Hepatocyte (in vitro differentiated cells): ENCODE data around the gene QRICH1. TPM values are rescaled to one million over a fixed set of nuclear protein-coding genes. Genes with fewer than 3 reads are reported as not detected.

Source experiments
- DNase-seq: peaks from one replicate; pipeline ENCODE4 v3.0.0-alpha.2; 2016; ENCODE audit warnings: low spot score
- H2AFZ ChIP-seq: fragments of 200-600 bp; sonication (generic); 2 replicates; pipeline ENCODE4 v1.6.0; 2016; ENCODE audit warnings: antibody characterized with exemption, mild to moderate bottlenecking
- H3K27ac ChIP-seq: fragments of 200-600 bp; sonication (generic); 2 replicates; pipeline ENCODE4 v1.5.1; 2016; ENCODE audit warnings: mild to moderate bottlenecking
- H3K27me3 ChIP-seq: fragments of 200-600 bp; sonication (generic); 2 replicates; pipeline ENCODE4 v1.6.1; 2016
- H3K36me3 ChIP-seq: fragments of 200-600 bp; sonication (generic); replicated peaks from 2 replicates; pipeline ENCODE4 v1.5.1; 2016; ENCODE audit warnings: low read depth; ENCODE audit not compliant: insufficient read depth
- H3K4me1 ChIP-seq: fragments of 200-600 bp; sonication (generic); 2 replicates; pipeline ENCODE4 v1.5.1; 2016; ENCODE audit warnings: mild to moderate bottlenecking, moderate library complexity; ENCODE audit not compliant: insufficient read depth
- H3K4me2 ChIP-seq: fragments of 200-600 bp; sonication (generic); 2 replicates; pipeline ENCODE4 v1.6.0; 2016
- H3K4me3 ChIP-seq: fragments of 200-600 bp; sonication (generic); 2 replicates; pipeline ENCODE4 v1.5.1; 2016; ENCODE audit warnings: mild to moderate bottlenecking
- H3K79me2 ChIP-seq: fragments of 200-600 bp; sonication (generic); 2 replicates; pipeline ENCODE4 v1.6.0; 2017; ENCODE audit warnings: mild to moderate bottlenecking
- H3K9me2 ChIP-seq: fragments of 200-600 bp; sonication (generic); replicated peaks from 2 replicates; pipeline ENCODE4 v1.6.0; 2017; ENCODE audit warnings: mild to moderate bottlenecking; ENCODE audit not compliant: insufficient read depth
- H3K9me3 ChIP-seq: fragments of 200-600 bp; sonication (generic); 2 replicates; pipeline ENCODE4 v1.5.1; 2016; ENCODE audit warnings: low read depth, mild to moderate bottlenecking
- H4K20me1 ChIP-seq: fragments of 200-600 bp; sonication (generic); 2 replicates; pipeline ENCODE4 v1.6.0; 2016; ENCODE audit warnings: mild to moderate bottlenecking; ENCODE audit not compliant: insufficient read depth, poor library complexity, severe bottlenecking
- EZH2 ChIP-seq: fragments of 200-600 bp; sonication (generic); IDR thresholded peaks from 2 replicates; pipeline ENCODE4 v1.6.1; 2016; ENCODE audit warnings: antibody characterized with exemption, mild to moderate bottlenecking, borderline replicate concordance
- EZH2phosphoT487 ChIP-seq: fragments of 200-600 bp; sonication (generic); IDR thresholded peaks from one replicate; pipeline ENCODE4 v1.6.1; 2018; ENCODE audit warnings: antibody characterized with exemption, mild to moderate bottlenecking, low read depth, moderate library complexity; ENCODE audit not compliant: unreplicated experiment, severe bottlenecking
- WGBS: methylation state at CpG from one replicate; pipeline ENCODE4 v1.1.6; 2016; ENCODE audit warnings: low lambda C conversion rate; ENCODE audit errors: missing lambda C conversion rate; 5-methylcytosine and 5-hydroxymethylcytosine counted together
- polyA plus RNA-seq: library from polyadenylated mRNA; unstranded; fragments of >200 nt; fragmentation: Nextera tagmentation; extraction: Ambion mirVana; gene quantifications from 2 replicates; pipeline ENCODE4 v1.2.1, GENCODE V29; 2016
- total RNA-seq: library from RNA; depleted of rRNA; stranded (reverse); fragments of >200 nt; gene quantifications from 2 replicates; pipeline ENCODE4 v1.2.3, GENCODE V29; 2014
- TF ChIP-seq, protein P1 (sequence below): fragments of 200-600 bp; sonication (generic); IDR thresholded peaks from 2 replicates; pipeline ENCODE4 v1.5.1; 2016; ENCODE audit warnings: antibody characterized with exemption, mild to moderate bottlenecking; ENCODE audit not compliant: poor library complexity

QRICH1 gene
- total and polyA plus RNA-seq, 2 experiments from 2014 or later = 42.6 to 79.9 TPM

DNA sequence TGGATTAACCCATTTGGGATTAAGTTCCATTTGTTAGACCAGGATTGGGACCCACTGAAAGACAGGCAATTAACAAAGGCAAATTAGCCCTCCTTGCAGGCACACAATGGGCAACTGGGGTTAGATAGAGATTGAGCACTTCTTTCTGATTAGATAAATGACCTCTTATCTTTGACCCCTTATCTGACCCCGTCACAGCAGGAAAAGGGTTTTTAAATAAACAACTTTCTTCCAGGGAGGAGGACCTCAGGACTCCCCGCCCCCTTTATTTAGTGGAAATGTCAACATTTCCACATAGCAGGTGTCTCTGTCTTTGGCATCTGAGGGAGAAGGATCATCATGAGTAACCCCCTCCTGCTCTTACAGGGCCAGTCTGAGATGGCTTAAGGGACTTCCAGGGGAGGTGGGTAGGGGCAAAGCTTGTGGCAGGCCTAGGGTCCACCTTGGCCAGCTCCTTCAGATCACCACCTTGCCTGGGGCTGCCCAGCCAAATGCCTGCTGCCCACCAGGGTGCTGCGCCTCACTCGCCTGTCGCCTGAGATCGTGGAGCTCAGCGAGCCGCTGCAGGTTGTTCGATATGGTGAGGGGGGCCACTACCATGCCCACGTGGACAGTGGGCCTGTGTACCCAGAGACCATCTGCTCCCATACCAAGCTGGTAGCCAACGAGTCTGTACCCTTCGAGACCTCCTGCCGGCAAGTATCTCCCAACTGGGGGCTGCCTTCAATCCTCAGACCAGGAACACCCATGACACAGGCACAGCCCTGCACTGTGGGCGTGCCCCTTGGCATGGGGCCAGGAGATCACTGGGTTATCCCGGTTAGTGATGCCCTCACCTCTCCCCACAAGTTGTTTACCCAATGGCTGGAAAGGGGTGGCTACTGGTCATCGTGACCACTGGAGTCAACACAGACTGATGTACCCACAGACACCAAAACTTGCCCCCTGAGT, 89.2 kb downstream of the QRICH1 start:
- no peaks in the 10 kb centered on the region for H3K27me3 ChIP-seq
- no peak overlapping the region for H2AFZ ChIP-seq
- peaks cover 13% of the 10 kb centered on the region for H3K4me1 ChIP-seq
- no peak overlapping the region for H3K27ac ChIP-seq
- no peaks in the 10 kb centered on the region for H3K36me3 ChIP-seq
- WGBS = 90% methylated on average over 16 of the region's 16 CpGs
- no peak for DNase-seq
- no peaks in the 10 kb centered on the region for H3K9me3 ChIP-seq
- H4K20me1 ChIP-seq = peaks cover 18% of the 10 kb centered on the region
- H3K4me2 ChIP-seq = no peak overlapping the region
- H3K4me3 ChIP-seq = no peak overlapping the region
- TF ChIP-seq EZH2phosphoT487 = no peak
- no peaks in the 10 kb centered on the region for H3K9me2 ChIP-seq
- H3K79me2 ChIP-seq = peaks cover 21% of the 10 kb centered on the region

DNA sequence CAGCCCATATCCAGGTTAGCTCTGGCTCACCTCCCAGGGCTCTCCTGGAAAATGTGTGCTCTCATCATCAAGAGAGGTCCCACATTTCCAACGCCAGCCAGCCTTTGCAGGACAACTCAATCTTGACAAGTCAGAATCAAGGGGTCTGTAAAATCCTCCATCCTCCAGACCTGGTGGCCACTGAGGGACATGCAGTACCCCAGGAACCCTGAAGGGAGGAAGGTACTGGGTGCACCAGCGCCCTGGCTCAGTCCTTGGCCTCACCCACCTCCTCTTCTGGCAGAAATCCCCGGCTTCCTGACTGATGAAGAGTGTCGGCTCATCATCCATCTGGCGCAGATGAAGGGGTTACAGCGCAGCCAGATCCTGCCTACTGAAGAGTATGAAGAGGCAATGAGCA, 92.7 kb downstream of the QRICH1 start:
- no peak overlapping the region for H3K27ac ChIP-seq
- no peak overlapping the region for H3K4me3 ChIP-seq
- H3K4me1 ChIP-seq = peaks cover 23% of the 10 kb centered on the region
- TF ChIP-seq EZH2phosphoT487 (no peak), EZH2 (no peak)
- TF ChIP-seq, protein P1, sequence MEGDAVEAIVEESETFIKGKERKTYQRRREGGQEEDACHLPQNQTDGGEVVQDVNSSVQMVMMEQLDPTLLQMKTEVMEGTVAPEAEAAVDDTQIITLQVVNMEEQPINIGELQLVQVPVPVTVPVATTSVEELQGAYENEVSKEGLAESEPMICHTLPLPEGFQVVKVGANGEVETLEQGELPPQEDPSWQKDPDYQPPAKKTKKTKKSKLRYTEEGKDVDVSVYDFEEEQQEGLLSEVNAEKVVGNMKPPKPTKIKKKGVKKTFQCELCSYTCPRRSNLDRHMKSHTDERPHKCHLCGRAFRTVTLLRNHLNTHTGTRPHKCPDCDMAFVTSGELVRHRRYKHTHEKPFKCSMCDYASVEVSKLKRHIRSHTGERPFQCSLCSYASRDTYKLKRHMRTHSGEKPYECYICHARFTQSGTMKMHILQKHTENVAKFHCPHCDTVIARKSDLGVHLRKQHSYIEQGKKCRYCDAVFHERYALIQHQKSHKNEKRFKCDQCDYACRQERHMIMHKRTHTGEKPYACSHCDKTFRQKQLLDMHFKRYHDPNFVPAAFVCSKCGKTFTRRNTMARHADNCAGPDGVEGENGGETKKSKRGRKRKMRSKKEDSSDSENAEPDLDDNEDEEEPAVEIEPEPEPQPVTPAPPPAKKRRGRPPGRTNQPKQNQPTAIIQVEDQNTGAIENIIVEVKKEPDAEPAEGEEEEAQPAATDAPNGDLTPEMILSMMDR = no peak
- 97% methylated on average over 6 of the region's 6 CpGs for WGBS
- H3K4me2 ChIP-seq = no peak overlapping the region
- H4K20me1 ChIP-seq = no peaks in the 10 kb centered on the region
- H3K9me3 ChIP-seq = no peaks in the 10 kb centered on the region
- DNase-seq = no peak
- no peaks in the 10 kb centered on the region for H3K9me2 ChIP-seq
- no peaks in the 10 kb centered on the region for H3K79me2 ChIP-seq
- H3K27me3 ChIP-seq = no peaks in the 10 kb centered on the region
- H3K36me3 ChIP-seq = no peaks in the 10 kb centered on the region
- no peak overlapping the region for H2AFZ ChIP-seq

DNA sequence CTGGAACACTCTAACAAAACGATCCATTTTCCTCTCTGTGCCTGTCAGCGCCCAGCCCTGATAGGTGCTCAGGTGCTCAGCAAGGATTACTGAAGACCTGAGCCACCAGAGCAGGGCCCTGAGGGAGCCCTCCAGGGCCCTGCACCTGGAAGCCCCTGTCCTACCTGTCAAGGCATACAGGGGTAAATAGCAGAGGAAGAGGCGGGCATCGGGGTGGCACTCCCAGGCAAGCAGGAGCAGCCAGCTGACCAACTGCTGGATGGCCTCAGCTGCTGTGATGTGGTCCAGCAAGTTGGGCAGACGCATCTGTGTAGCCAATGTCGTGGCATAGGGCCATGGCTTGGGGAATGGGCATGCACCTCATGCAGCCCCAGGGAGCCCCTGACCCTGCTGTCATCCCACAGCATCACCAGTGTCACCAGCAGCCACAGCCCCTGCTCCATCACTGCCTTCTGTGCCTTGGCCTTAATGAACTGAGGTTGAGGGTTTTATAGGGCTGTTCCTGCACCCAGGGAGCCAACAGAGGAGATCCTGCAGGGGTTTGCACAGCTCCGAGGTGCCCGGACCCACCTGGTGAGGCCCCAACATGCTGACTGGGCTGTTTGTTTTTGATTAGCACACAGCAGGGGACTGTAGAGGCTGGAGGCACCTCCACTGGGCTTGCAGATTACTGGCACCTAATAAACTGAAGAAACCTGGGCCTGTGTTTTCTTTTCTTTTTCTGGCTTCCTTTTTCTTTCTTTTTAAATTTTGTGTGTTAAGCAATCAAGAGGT, 94.6 kb downstream of the QRICH1 start:
- Histone ChIP-seq H3K4me3 (no peak overlapping the region), H3K9me3 (no peaks in the 10 kb centered on the region), H3K4me2 (peak overlapping the region; percentile 41), H3K9me2 (no peaks in the 10 kb centered on the region), H4K20me1 (no peaks in the 10 kb centered on the region), H3K79me2 (no peaks in the 10 kb centered on the region), H3K4me1 (peaks cover 23% of the 10 kb centered on the region), H3K27ac (peak overlapping the region; percentile 72), H2AFZ (no peak overlapping the region), H3K36me3 (no peaks in the 10 kb centered on the region), H3K27me3 (no peaks in the 10 kb centered on the region)
- no peak for DNase-seq
- WGBS = 64% methylated on average over 8 of the region's 8 CpGs
- TF ChIP-seq EZH2phosphoT487 (no peak), EZH2 (no peak)
- TF ChIP-seq, protein P1 = no peak
